ENCODE results near the gene COA3. TPM values are rescaled to one million over a fixed set of nuclear protein-coding genes. Genes with fewer than 3 reads are reported as not detected.

COA3 gene
- total and polyA plus RNA-seq, 2 donors (not counting 1 experiment from before 2014, with no cell fraction given): 53.5 to 80.3 TPM

DNA sequence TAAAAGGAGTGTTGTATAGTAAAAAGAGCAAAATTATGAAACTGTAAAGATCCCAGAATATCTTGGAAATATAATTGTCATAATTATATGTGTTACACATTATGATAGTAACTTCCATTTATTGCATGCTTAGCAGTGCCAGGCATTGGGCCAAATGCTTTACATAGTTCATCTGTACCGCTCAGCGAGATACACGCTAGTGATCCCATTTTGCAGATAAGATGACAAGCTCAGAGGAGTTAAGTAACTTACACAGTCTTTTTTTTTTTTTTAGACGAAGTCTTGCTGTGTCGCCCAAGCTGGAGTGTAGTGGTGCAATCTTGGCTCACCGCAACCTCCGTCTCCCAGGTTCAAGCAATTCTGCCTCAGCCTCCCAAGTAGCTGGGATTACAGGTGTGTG is 46.9 kb downstream of the COA3 start:
- DNase-seq (ENCODE audit: low read depth in 2 of 2): no peak
- Histone ChIP-seq H3K9ac (ENCODE audit: insufficient read depth, low read length) (no peak overlapping the region), H3K27ac (ENCODE audit: insufficient read depth, low read length) (no peak overlapping the region), H3K4me1 (ENCODE audit: control insufficient read depth, extremely low read depth, insufficient read depth, low read length) (no peaks in the 10 kb centered on the region), H3K79me2 (ENCODE audit: control insufficient read depth, insufficient read depth, low read length) (no peaks in the 10 kb centered on the region), H4K20me1 (ENCODE audit: control insufficient read depth, extremely low read depth, insufficient read depth, low read length) (no peaks in the 10 kb centered on the region), H3K9me3 (ENCODE audit: control insufficient read depth, insufficient read depth, low read depth, low read length) (no peaks in the 10 kb centered on the region), H3K4me3 (replicated peaks in 1 of 4; ENCODE audit: control extremely low read depth in 1 of 4, insufficient read depth in 1 of 4, low read depth in 3 of 4, low read length in 4 of 4) (no peak overlapping the region), H3K27me3 (ENCODE audit: control insufficient read depth, insufficient read depth, low read length) (peaks cover 19% of the 10 kb centered on the region), H3K4me2 (ENCODE audit: extremely low read depth, insufficient read depth, low read length) (no peak overlapping the region), H2AFZ (ENCODE audit: low read length) (no peak overlapping the region), H3K36me3 (ENCODE audit: control insufficient read depth, insufficient read depth, low read length) (no peaks in the 10 kb centered on the region)
- TF ChIP-seq EZH2 (IDR thresholded peaks at IDR 0.05; ENCODE audit: low read length, missing control alignments): no peak
- TF ChIP-seq, protein P1, sequence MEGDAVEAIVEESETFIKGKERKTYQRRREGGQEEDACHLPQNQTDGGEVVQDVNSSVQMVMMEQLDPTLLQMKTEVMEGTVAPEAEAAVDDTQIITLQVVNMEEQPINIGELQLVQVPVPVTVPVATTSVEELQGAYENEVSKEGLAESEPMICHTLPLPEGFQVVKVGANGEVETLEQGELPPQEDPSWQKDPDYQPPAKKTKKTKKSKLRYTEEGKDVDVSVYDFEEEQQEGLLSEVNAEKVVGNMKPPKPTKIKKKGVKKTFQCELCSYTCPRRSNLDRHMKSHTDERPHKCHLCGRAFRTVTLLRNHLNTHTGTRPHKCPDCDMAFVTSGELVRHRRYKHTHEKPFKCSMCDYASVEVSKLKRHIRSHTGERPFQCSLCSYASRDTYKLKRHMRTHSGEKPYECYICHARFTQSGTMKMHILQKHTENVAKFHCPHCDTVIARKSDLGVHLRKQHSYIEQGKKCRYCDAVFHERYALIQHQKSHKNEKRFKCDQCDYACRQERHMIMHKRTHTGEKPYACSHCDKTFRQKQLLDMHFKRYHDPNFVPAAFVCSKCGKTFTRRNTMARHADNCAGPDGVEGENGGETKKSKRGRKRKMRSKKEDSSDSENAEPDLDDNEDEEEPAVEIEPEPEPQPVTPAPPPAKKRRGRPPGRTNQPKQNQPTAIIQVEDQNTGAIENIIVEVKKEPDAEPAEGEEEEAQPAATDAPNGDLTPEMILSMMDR (conservative IDR thresholded peaks at IDR 0.05 in 1 of 2, IDR thresholded peaks at IDR 0.05 in 1 of 2; ENCODE audit: low read depth in 1 of 2, low read length in 2 of 2): no peak

DNA sequence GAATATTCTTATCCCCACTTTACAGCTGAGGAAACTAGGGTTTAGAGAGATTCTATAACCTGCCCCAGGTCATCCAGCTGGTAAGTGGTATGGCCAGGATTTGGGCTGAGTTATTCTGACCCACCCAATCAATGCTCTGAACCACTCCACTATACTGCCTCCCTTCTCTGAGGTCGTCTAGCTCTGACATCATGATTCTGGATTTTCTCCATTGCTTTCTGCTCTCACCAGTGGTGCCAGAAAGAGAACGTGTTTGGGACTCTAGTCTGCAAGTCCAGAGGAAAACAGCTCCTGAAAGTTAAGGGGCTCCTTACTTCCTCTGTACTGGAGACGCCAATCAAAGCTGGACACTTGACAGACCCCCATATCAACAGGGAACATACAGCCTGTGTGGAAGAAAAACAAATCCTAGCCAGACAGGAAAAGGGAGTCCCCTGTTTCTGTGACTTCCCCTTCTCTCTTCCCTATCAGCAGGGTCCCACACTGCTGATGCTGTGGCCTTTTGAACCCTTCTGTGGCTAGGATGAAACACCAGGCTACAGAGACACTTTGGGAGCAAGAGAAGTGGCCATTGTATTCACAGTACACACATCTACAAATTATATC is 47.7 kb downstream of the COA3 start:
- H3K27ac ChIP-seq (ENCODE audit: insufficient read depth, low read length): no peak overlapping the region
- TF ChIP-seq EZH2 (IDR thresholded peaks at IDR 0.05; ENCODE audit: low read length, missing control alignments): no peak
- TF ChIP-seq, protein P1 (conservative IDR thresholded peaks at IDR 0.05 in 1 of 2, IDR thresholded peaks at IDR 0.05 in 1 of 2; ENCODE audit: low read depth in 1 of 2, low read length in 2 of 2): no peak
- H3K9me3 ChIP-seq (ENCODE audit: control insufficient read depth, insufficient read depth, low read depth, low read length): no peaks in the 10 kb centered on the region
- peaks cover 17% of the 10 kb centered on the region for H3K27me3 ChIP-seq (ENCODE audit: control insufficient read depth, insufficient read depth, low read length)
- H3K4me3 ChIP-seq (replicated peaks in 1 of 4; ENCODE audit: control extremely low read depth in 1 of 4, insufficient read depth in 1 of 4, low read depth in 3 of 4, low read length in 4 of 4): no peak overlapping the region
- H3K36me3 ChIP-seq (ENCODE audit: control insufficient read depth, insufficient read depth, low read length): no peaks in the 10 kb centered on the region
- no peaks in the 10 kb centered on the region for H4K20me1 ChIP-seq (ENCODE audit: control insufficient read depth, extremely low read depth, insufficient read depth, low read length)
- H3K79me2 ChIP-seq (ENCODE audit: control insufficient read depth, insufficient read depth, low read length): no peaks in the 10 kb centered on the region
- DNase-seq (ENCODE audit: low read depth in 2 of 2): no peak
- no peak overlapping the region for H2AFZ ChIP-seq (ENCODE audit: low read length)
- no peak overlapping the region for H3K9ac ChIP-seq (ENCODE audit: insufficient read depth, low read length)
- H3K4me1 ChIP-seq (ENCODE audit: control insufficient read depth, extremely low read depth, insufficient read depth, low read length): no peaks in the 10 kb centered on the region
- H3K4me2 ChIP-seq (ENCODE audit: extremely low read depth, insufficient read depth, low read length): no peak overlapping the region

DNA sequence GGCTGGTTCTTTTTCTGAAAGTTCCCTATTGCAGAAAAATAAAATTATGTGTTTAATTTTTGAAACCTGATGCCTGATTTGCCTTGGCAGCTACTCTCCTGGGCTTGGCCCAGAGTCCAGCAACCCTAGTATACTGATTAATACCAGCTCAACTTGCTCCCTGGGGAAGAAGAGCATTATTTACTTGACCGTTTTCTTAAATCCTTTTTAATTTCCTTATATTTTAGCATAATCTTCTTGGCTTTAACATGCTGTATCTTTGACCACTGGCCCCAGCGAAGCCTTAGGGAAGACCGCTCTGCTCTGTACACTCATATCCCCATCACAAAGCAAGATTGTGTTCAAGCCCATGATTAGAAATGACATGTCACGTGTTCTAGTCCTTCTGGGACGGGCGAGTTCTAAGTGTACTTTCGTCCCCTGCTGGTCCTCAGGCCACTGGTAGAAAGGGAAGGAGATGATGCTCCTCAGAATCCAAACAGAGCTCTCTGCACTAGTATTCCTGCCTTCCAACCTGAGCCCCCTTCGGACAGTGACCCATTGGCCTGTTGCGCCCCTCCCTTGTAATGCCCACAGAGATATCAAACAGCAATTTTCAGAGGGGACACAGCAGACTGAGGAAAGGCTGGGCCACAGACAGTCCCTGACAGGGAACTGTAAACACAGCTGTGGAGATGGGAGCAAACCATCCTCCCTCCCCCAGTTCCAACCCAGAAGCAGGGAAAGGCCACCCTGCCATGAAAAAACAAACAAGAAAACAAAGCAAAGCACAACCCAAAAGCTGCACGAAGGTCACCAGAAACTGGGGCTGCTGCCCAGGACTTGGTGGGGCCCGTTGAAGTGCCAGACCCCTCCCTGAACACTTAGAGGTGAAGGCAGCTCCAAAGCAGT is 49.4 kb downstream of the COA3 start:
- H3K9ac ChIP-seq (ENCODE audit: insufficient read depth, low read length): no peak overlapping the region
- H4K20me1 ChIP-seq (ENCODE audit: control insufficient read depth, extremely low read depth, insufficient read depth, low read length): no peaks in the 10 kb centered on the region
- H3K4me2 ChIP-seq (ENCODE audit: extremely low read depth, insufficient read depth, low read length): no peak overlapping the region
- no peak overlapping the region for H3K27ac ChIP-seq (ENCODE audit: insufficient read depth, low read length)
- peak in 1 of 2 donors; percentile 32 for DNase-seq (ENCODE audit: low read depth in 2 of 2)
- peak; percentile 28 for TF ChIP-seq EZH2 (IDR thresholded peaks at IDR 0.05; ENCODE audit: low read length, missing control alignments)
- TF ChIP-seq, protein P1 (conservative IDR thresholded peaks at IDR 0.05 in 1 of 2, IDR thresholded peaks at IDR 0.05 in 1 of 2; ENCODE audit: low read depth in 1 of 2, low read length in 2 of 2): no peak
- no peaks in the 10 kb centered on the region for H3K9me3 ChIP-seq (ENCODE audit: control insufficient read depth, insufficient read depth, low read depth, low read length)
- H3K27me3 ChIP-seq (ENCODE audit: control insufficient read depth, insufficient read depth, low read length): peaks cover 9% of the 10 kb centered on the region
- H3K79me2 ChIP-seq (ENCODE audit: control insufficient read depth, insufficient read depth, low read length): peaks cover 3% of the 10 kb centered on the region
- H3K36me3 ChIP-seq (ENCODE audit: control insufficient read depth, insufficient read depth, low read length): no peaks in the 10 kb centered on the region
- no peak overlapping the region for H2AFZ ChIP-seq (ENCODE audit: low read length)
- no peak overlapping the region for H3K4me3 ChIP-seq (replicated peaks in 1 of 4; ENCODE audit: control extremely low read depth in 1 of 4, insufficient read depth in 1 of 4, low read depth in 3 of 4, low read length in 4 of 4)
- H3K4me1 ChIP-seq (ENCODE audit: control insufficient read depth, extremely low read depth, insufficient read depth, low read length): no peaks in the 10 kb centered on the region
